ENCODE results near the gene KLF2. TPM values are rescaled to one million over a fixed set of nuclear protein-coding genes. Genes with fewer than 3 reads are reported as not detected.

KLF2 gene
- total and polyA plus RNA-seq, 10 of the 15 experiments (the other 5 are each of a cell fraction or from before 2014, with no cell fraction given) = 0.16 to 13.7 (median 1.0) TPM

DNA sequence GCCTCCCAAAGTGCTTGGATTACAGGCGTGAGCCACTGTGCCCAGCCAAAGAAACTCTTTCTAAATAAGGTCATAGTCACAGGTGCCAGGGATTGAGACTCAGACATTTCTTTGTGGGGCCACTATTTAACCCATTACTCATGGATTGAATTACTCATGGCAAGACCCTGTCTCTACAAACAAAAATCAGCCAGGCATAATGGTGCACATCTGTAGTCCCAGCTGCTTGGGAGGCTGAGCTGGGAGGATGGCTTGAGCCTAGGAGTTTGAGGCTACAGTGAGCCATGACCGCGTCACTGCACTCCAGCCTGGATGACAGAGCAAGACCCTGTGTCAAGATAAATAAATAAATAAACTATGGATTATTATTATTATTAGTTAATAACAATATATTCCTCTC is 3.6 kb upstream of the KLF2 start:
- intact Hi-C loops (cut with micrococcal nuclease; ENCODE audit: unreplicated experiment) = no loop called here
- RAD21 ChIA-PET (ENCODE audit: unreplicated experiment) = no interaction called here

More for the DNA sequence above, 3.6 kb upstream of the KLF2 start:
- no peak for DNase-seq (ENCODE audit: low read depth, low spot score)
- Histone ChIP-seq H3K9ac (ENCODE audit: control insufficient read depth, insufficient read depth, low read length) (no peak overlapping the region), H3K4me1 (ENCODE audit: control insufficient read depth, insufficient read depth, low read length) (no peaks in the 10 kb centered on the region), H4K20me1 (ENCODE audit: control insufficient read depth, insufficient read depth) (no peaks in the 10 kb centered on the region), H3K4me2 (ENCODE audit: control insufficient read depth, insufficient read depth) (no peak overlapping the region), H2AFZ (ENCODE audit: control insufficient read depth, low read depth, low read length) (no peak overlapping the region), H3K9me3 (replicated peaks; ENCODE audit: control insufficient read depth, insufficient read depth, low read length) (peaks cover 2% of the 10 kb centered on the region; the same call in 1 of the 3 replicates), H3K27me3 (replicated peaks in 1 of 2; ENCODE audit: control insufficient read depth in 2 of 2, insufficient read depth in 2 of 2, low read length in 1 of 2) (peaks cover 0 to 5% of the 10 kb centered on the region in 2 experiments; a peak in 1 of 4 replicates), H3K27ac (ENCODE audit: control insufficient read depth, insufficient read depth) (no peak overlapping the region), H3K4me3 (no peak overlapping the region), H3K79me2 (ENCODE audit: control insufficient read depth, insufficient read depth, low read length) (peaks cover 5% of the 10 kb centered on the region), H3K36me3 (ENCODE audit: control insufficient read depth in 2 of 2, insufficient read depth in 2 of 2, low read length in 1 of 2) (no peaks in the 10 kb centered on the region)
- FAIRE-seq = no peak
- SMC1A ChIA-PET (ENCODE audit: uncharacterized antibody, unreplicated experiment) = no interaction called here
- in situ Hi-C loops (cut with MboI) = no loop called here
- POLR2A ChIA-PET = no interaction called here
- no TSS peak for BruUV-seq (replicated peaks)
- WGBS (ENCODE audit: insufficient coverage, insufficient replicate concordance, low lambda C conversion rate, missing lambda C conversion rate) = 68% methylated on average over 3 of the region's 3 CpGs
- TF ChIP-seq MEF2A (IDR thresholded peaks at IDR 0.05; ENCODE audit: insufficient read depth, low read depth, low read length) (no peak), SIN3A (IDR thresholded peaks at IDR 0.05; ENCODE audit: low read depth, low read length) (no peak), HDAC2 (IDR thresholded peaks at IDR 0.05) (no peak), GATAD2B (conservative IDR thresholded peaks at IDR 0.05; ENCODE audit: low read depth) (no peak)
- TF ChIP-seq, protein P1, sequence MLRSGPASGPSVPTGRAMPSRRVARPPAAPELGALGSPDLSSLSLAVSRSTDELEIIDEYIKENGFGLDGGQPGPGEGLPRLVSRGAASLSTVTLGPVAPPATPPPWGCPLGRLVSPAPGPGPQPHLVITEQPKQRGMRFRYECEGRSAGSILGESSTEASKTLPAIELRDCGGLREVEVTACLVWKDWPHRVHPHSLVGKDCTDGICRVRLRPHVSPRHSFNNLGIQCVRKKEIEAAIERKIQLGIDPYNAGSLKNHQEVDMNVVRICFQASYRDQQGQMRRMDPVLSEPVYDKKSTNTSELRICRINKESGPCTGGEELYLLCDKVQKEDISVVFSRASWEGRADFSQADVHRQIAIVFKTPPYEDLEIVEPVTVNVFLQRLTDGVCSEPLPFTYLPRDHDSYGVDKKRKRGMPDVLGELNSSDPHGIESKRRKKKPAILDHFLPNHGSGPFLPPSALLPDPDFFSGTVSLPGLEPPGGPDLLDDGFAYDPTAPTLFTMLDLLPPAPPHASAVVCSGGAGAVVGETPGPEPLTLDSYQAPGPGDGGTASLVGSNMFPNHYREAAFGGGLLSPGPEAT (IDR thresholded peaks at IDR 0.05; ENCODE audit: low read depth) = no peak
- TF ChIP-seq, protein P2, sequence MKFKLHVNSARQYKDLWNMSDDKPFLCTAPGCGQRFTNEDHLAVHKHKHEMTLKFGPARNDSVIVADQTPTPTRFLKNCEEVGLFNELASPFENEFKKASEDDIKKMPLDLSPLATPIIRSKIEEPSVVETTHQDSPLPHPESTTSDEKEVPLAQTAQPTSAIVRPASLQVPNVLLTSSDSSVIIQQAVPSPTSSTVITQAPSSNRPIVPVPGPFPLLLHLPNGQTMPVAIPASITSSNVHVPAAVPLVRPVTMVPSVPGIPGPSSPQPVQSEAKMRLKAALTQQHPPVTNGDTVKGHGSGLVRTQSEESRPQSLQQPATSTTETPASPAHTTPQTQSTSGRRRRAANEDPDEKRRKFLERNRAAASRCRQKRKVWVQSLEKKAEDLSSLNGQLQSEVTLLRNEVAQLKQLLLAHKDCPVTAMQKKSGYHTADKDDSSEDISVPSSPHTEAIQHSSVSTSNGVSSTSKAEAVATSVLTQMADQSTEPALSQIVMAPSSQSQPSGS (IDR thresholded peaks at IDR 0.05; ENCODE audit: low read length) = no peak
- CTCF ChIA-PET = no interaction called here
- no peak for ATAC-seq
